Ovary (tissue), 9 donors: ENCODE data around the gene C10orf105. TPM values are rescaled to one million over a fixed set of nuclear protein-coding genes. Genes with fewer than 3 reads are reported as not detected.

Experiments
- DNase-seq, 5 donors: peaks; one replicate each; pipeline ENCODE4 v3.0.0-alpha.2; 2019 to 2020
- H3K27ac ChIP-seq, 2 donors: fragments of 200-600 bp; one replicate each; pipeline versions ENCODE4 v1.5.1 to v1.8.0; 2019 to 2022
- H3K27me3 ChIP-seq: fragments of 200-600 bp; one replicate; pipeline ENCODE4 v1.8.0; 2022
- H3K36me3 ChIP-seq: fragments of 200-600 bp; sonication (generic); one replicate; pipeline ENCODE4 v1.5.1; 2019
- H3K4me1 ChIP-seq: one replicate; pipeline ENCODE4 v1.8.1; 2013; ENCODE audit warnings: mild to moderate bottlenecking, moderate library complexity; ENCODE audit not compliant: insufficient read depth
- H3K4me3 ChIP-seq: fragments of 200-600 bp; sonication (generic); one replicate; pipeline ENCODE4 v1.5.1; 2017
- H3K9me3 ChIP-seq, 2 donors: fragments of 200-600 bp in 1 of 2; sonication (generic) in 1 of 2; one replicate each; pipeline versions ENCODE4 v1.5.1 to v1.8.1; 2013 to 2019; ENCODE audit warnings: mild to moderate bottlenecking in 1 of 2, moderate library complexity in 1 of 2
- EP300 ChIP-seq: sonication (generic); formaldehyde crosslinking; IDR thresholded peaks from one replicate; pipeline ENCODE4 v1.6.1; 2017; ENCODE audit warnings: antibody characterized with exemption
- POLR2A ChIP-seq: fragments of 450-650 bp; IDR thresholded peaks from one replicate; pipeline ENCODE4 v1.6.1; 2017; ENCODE audit warnings: antibody characterized with exemption, mild to moderate bottlenecking, moderate library complexity
- WGBS, 3 donors: extraction: QIAGEN DNeasy Blood & Tissue Kit in 1 of 3; methylation state at CpG; one replicate each; pipeline versions ENCODE4 v1.1.5 to v1.1.7; 2013 to 2017; 5-methylcytosine and 5-hydroxymethylcytosine counted together
- intact Hi-C, 4 donors: fragments of 100-400 bp; cut with DNase I; formaldehyde crosslinking; loops; one replicate each; pipeline versions ENCODE4 v1.11.0 to v1.15.1; 2022 to 2023
- polyA plus RNA-seq, 2 donors: library from polyadenylated mRNA; stranded (reverse); fragments of 200-250 nt in 1 of 2; fragments of 350-450 nt in 1 of 2; fragmentation: Illumina TruSeq in 1 of 2; extraction: RNeasy Lipid Tissue Mini Kit (QIAGEN cat#74804) in 1 of 2; gene quantifications; one replicate each; pipeline ENCODE4 v1.2.3, GENCODE V29; 2013 to 2014
- total RNA-seq, 7 donors: library from RNA; depleted of rRNA in 2 of 7; stranded (reverse); fragments of >200 nt in 2 of 7; fragmentation: NEBNext Ultra II Directional in 3 of 7; extraction: Animal tissue kit (Norgen Biotek cat#: 25700) in 3 of 7; gene quantifications; one replicate each; pipeline versions ENCODE4 v1.1.0 to v1.2.4, GENCODE V29; 2016 to 2023
- TF ChIP-seq, protein P1 (sequence below), 3 donors: fragments of 450-650 bp in 2 of 3; fragments of 200-600 bp in 1 of 3; IDR thresholded peaks; one replicate each; pipeline versions ENCODE4 v1.5.1 to v1.8.0; 2016 to 2022; ENCODE audit warnings: antibody characterized with exemption in 3 of 3, mild to moderate bottlenecking in 1 of 3
- donor health status: DM: no; HTN: no; CAD: no; lungs with moderate emphysema.
- donor health status: DM: no; HTN: no; CAD: no.
- donor health status: Bipolar disorder and iron deficiency.
- donor health status: DM: yes; HTN: yes; CAD: no.
- donor health status: DM: no; HTN: no; CAD: no.
- donor health status: DM: yes; HTN: yes; CAD: no.

The C10orf105 gene
- total and polyA plus RNA-seq, 9 donors, result 0.11 to 0.45 (median 0.27) TPM

- WGBS, 3 donors, result 38 to 50% (median 38%) methylated on average over 10 of the region's 10 CpGs
- intact Hi-C loops, result no loop called here
These were observed 1.3 kb downstream of the C10orf105 start for GRCh38 chr10:71718165-71718698.

DNA sequence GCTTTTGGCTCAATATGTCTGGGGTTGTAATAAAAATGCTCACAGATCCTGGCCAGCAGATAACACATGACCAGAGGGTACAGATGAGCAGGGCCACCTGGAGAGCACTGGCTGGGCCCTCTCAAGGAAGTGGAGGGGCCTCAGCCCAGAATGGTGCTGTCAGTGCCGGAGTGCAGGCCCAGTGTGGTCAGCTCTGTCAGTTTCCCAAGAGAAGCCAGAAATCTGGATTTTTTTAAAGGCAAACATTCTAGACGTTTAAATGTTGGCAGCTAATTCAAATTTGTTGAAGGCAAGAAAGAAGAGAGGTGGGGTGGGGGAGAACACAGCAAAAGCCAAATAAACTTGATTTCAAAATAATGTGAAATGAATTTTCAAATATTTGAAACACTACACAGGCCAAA lies 2.0 kb downstream of the C10orf105 start:
- Histone ChIP-seq H3K27me3 (no peaks in the 10 kb centered on the region), H3K4me1 (peaks cover 59% of the 10 kb centered on the region), H3K27ac (peak overlapping the region; percentile 55 to 83), H3K36me3 (no peaks in the 10 kb centered on the region), H3K9me3 (no peaks in the 10 kb centered on the region), H3K4me3 (no peak overlapping the region)
- WGBS, 3 donors, result 10 to 18% (median 11%) methylated on average over 2 of the region's 2 CpGs
- peak in 2 of 5 donors; percentile 48 to 58 for DNase-seq
- TF ChIP-seq, protein P1, sequence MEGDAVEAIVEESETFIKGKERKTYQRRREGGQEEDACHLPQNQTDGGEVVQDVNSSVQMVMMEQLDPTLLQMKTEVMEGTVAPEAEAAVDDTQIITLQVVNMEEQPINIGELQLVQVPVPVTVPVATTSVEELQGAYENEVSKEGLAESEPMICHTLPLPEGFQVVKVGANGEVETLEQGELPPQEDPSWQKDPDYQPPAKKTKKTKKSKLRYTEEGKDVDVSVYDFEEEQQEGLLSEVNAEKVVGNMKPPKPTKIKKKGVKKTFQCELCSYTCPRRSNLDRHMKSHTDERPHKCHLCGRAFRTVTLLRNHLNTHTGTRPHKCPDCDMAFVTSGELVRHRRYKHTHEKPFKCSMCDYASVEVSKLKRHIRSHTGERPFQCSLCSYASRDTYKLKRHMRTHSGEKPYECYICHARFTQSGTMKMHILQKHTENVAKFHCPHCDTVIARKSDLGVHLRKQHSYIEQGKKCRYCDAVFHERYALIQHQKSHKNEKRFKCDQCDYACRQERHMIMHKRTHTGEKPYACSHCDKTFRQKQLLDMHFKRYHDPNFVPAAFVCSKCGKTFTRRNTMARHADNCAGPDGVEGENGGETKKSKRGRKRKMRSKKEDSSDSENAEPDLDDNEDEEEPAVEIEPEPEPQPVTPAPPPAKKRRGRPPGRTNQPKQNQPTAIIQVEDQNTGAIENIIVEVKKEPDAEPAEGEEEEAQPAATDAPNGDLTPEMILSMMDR (IDR thresholded peaks at IDR 0.05), result no peak
- TF ChIP-seq EP300 (no peak), POLR2A (no peak)
- intact Hi-C loops, result no loop called here

More at GRCh38 chr10:71718165-71718698, 1.3 kb downstream of the C10orf105 start:
- Histone ChIP-seq H3K36me3 (no peaks in the 10 kb centered on the region), H3K4me1 (peaks cover 56% of the 10 kb centered on the region), H3K4me3 (no peak overlapping the region), H3K27me3 (no peaks in the 10 kb centered on the region), H3K27ac (peak overlapping the region; percentile 55 to 83), H3K9me3 (no peaks in the 10 kb centered on the region)
- no peak for DNase-seq
- no peak for TF ChIP-seq POLR2A

DNA sequence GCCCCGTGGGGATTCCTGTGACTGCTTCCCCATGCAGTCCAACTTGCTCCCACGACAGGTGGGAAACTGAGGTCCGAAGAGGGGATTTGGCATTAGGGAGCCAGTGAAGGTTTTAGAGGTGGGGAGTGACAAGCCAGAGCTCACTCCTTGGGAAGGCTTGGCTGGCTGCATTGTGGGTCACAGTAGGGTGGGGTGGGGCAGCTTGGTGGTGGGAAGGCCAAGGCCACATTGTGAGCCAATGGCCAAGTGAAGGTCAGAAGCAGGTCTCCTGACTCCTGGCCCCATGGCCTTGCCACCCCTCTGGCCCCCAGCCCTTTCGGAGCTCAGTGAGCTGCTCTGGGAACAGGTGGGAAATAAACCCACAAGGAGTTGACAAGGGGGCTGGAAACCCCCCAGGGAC lies 2.5 kb downstream of the C10orf105 start:
- Histone ChIP-seq H3K9me3 (no peaks in the 10 kb centered on the region), H3K4me1 (peaks cover 62% of the 10 kb centered on the region), H3K27ac (peak overlapping the region; percentile 55 to 83), H3K4me3 (no peak overlapping the region), H3K27me3 (no peaks in the 10 kb centered on the region), H3K36me3 (no peaks in the 10 kb centered on the region)
- intact Hi-C loops, result no loop called here
- WGBS, 3 donors, result 56 to 71% (median 60%) methylated on average over 4 of the region's 4 CpGs
- no peak for TF ChIP-seq POLR2A
- no peak for TF ChIP-seq EP300
- DNase-seq, result no peak

- peak overlapping the region in 1 of 2 donors; percentile 83 for H3K27ac ChIP-seq
- H3K36me3 ChIP-seq, result no peaks in the 10 kb centered on the region
- TF ChIP-seq, protein P1 (IDR thresholded peaks at IDR 0.05), result no peak
- TF ChIP-seq POLR2A, result no peak
- TF ChIP-seq EP300, result no peak
- DNase-seq, result no peak
- peaks cover 62% of the 10 kb centered on the region for H3K4me1 ChIP-seq
- H3K27me3 ChIP-seq, result no peaks in the 10 kb centered on the region
- 70 to 81% (median 71%) methylated on average over 5 of the region's 5 CpGs for WGBS, 3 donors
- H3K9me3 ChIP-seq, result no peaks in the 10 kb centered on the region
- H3K4me3 ChIP-seq, result no peak overlapping the region
- intact Hi-C loops, result no loop called here
These were observed 3.2 kb downstream of the C10orf105 start for GRCh38 chr10:71716426-71716825.

- DNase-seq, result peak in 1 of 5 donors; percentile 41
- TF ChIP-seq POLR2A (no peak), EP300 (no peak)
- TF ChIP-seq, protein P1 (IDR thresholded peaks at IDR 0.05), result no peak
- Histone ChIP-seq H3K27ac (peak overlapping the region in 1 of 2 donors; percentile 95), H3K4me3 (no peak overlapping the region), H3K27me3 (no peaks in the 10 kb centered on the region), H3K36me3 (no peaks in the 10 kb centered on the region), H3K9me3 (no peaks in the 10 kb centered on the region), H3K4me1 (peaks cover 62% of the 10 kb centered on the region)
- WGBS, 3 donors, result 93 to 97% (median 95%) methylated on average over 20 of the region's 20 CpGs
- intact Hi-C loops, result loop anchor here in 1 of 4 donors (2.0 kb wide), 1 partner anchor 57 kb away; the partner anchor contains the start of gene VSIR
These were observed 3.7 kb downstream of the C10orf105 start for GRCh38 chr10:71715860-71716259.
